Heart left ventricle (tissue), 16 donors: Measurements from ENCODE around the gene LEP. TPM values are rescaled to one million over a fixed set of nuclear protein-coding genes. Genes with fewer than 3 reads are reported as not detected.

Experiments used
- ATAC-seq, 4 donors: fragments of 200-7000 bp; cut with Tn5 transposase; one replicate each; pipeline ENCODE4 v1.9.1; 2020 to 2022; ENCODE audit warnings: moderate library complexity in 4 of 4, mild to moderate bottlenecking in 3 of 4, moderate number of reproducible peaks in 1 of 4
- DNase-seq, 5 donors: peaks; one replicate each; pipeline ENCODE4 v3.0.0-alpha.2; 2020
- H3K27ac ChIP-seq, 12 donors: fragments of 200-600 bp; sonication (generic) in 4 of 12; one replicate each; pipeline versions ENCODE4 v1.5.0 to v1.8.0; 2016 to 2022; ENCODE audit warnings: mild to moderate bottlenecking in 2 of 12
- H3K27me3 ChIP-seq, 9 donors: fragments of 200-600 bp; sonication (generic) in 2 of 9; one replicate each; pipeline versions ENCODE4 v1.5.1 to v1.8.0; 2016 to 2022; ENCODE audit warnings: mild to moderate bottlenecking in 3 of 9
- H3K36me3 ChIP-seq, 9 donors: fragments of 200-600 bp; sonication (generic) in 2 of 9; one replicate each; pipeline versions ENCODE4 v1.5.0 to v1.8.0; 2018 to 2022; ENCODE audit warnings: mild to moderate bottlenecking in 2 of 9
- H3K4me1 ChIP-seq, 12 donors: fragments of 200-600 bp; sonication (generic) in 4 of 12; one replicate each; pipeline versions ENCODE4 v1.5.0 to v1.8.0; 2016 to 2022; ENCODE audit warnings: mild to moderate bottlenecking in 3 of 12
- H3K4me3 ChIP-seq, 12 donors: fragments of 200-600 bp; sonication (generic) in 4 of 12; one replicate each; pipeline versions ENCODE4 v1.5.0 to v1.8.0; 2017 to 2022; ENCODE audit warnings: mild to moderate bottlenecking in 9 of 12, moderate library complexity in 4 of 12
- H3K9me3 ChIP-seq, 12 donors: fragments of 200-600 bp; sonication (generic) in 4 of 12; one replicate each; pipeline versions ENCODE4 v1.5.0 to v1.8.0; 2016 to 2022; ENCODE audit warnings: mild to moderate bottlenecking in 1 of 12
- POLR2A ChIP-seq, 2 donors: fragments of 450-650 bp; IDR thresholded peaks; one replicate each; pipeline ENCODE4 v1.6.1; 2017; ENCODE audit warnings: antibody characterized with exemption in 2 of 2, mild to moderate bottlenecking in 2 of 2, moderate library complexity in 2 of 2
- WGBS, 4 donors: extraction: QIAGEN DNeasy Blood & Tissue Kit in 2 of 4; methylation state at CpG; one replicate each; pipeline versions ENCODE4 v1.1.5 to v1.1.7; 2013 to 2018; 5-methylcytosine and 5-hydroxymethylcytosine counted together
- intact Hi-C, 10 donors: fragments of 100-400 bp; cut with DNase I; formaldehyde crosslinking; loops; one replicate each; pipeline versions ENCODE4 v1.11.1 to v1.14.2; 2022
- polyA plus RNA-seq, 2 donors: library from polyadenylated mRNA; stranded (reverse); fragments of 200-250 nt; gene quantifications; one replicate each; pipeline ENCODE4 v1.2.3, GENCODE V29; 2013
- total RNA-seq, 9 donors: library from RNA; depleted of rRNA in 2 of 9; stranded (reverse); fragments of >200 nt in 2 of 9; fragmentation: NEBNext Ultra II Directional in 3 of 9; extraction: Animal tissue kit (Norgen Biotek cat#: 25700) in 3 of 9; gene quantifications; one replicate each; pipeline versions ENCODE4 v1.1.0 to v1.2.4, GENCODE V29; 2016 to 2023
- TF ChIP-seq, protein P1 (sequence below), 12 donors: fragments of 200-600 bp; sonication (generic) in 4 of 12; IDR thresholded peaks; one replicate each; pipeline versions ENCODE4 v1.5.0 to v1.8.0; 2018 to 2022; ENCODE audit warnings: antibody characterized with exemption in 12 of 12, mild to moderate bottlenecking in 5 of 12
- donor health status: ischemic (EF 13 %, LVEDD 7.1; RV severe dilation, severe dysfunction).
- donor health status: healthy with polysubstance abuse.
- donor health status: DM: no; HTN: yes; CAD: no.
- donor health status: DM: no; HTN: no; CAD: no.
- donor health status: ischemic (EF 25% LVEDD 6.9; RV normal size, moderate dysfunction).
- donor health status: ischemic (EF 25% LVEDD 5.7; RV mildly dilated, moderate dysfunction).
- donor health status: healthy.
- donor health status: DM: yes; HTN: yes; CAD: no.
- donor health status: ischemic (EF 35%, LVEDD 5.7; RV mildly dilated, moderate dysfunction).
- donor health status: nonischemic (EF 11% LVEDD 7.7; RV severe dilation, severe dysfunction).
- donor health status: DM: yes; HTN: yes; CAD: no.
- donor health status: PGD.
- donor health status: ischemic (EF 29% LVEDD 5.4; RV normal size, mild dysfunction).
- donor health status: nonischemic (EF 23%, LVEDD 6.1; RV moderate dilation, normal function).

The LEP gene
- total and polyA plus RNA-seq, 11 donors = 0.12 to 8.4 (median 0.36) TPM; not detected in 3

DNA sequence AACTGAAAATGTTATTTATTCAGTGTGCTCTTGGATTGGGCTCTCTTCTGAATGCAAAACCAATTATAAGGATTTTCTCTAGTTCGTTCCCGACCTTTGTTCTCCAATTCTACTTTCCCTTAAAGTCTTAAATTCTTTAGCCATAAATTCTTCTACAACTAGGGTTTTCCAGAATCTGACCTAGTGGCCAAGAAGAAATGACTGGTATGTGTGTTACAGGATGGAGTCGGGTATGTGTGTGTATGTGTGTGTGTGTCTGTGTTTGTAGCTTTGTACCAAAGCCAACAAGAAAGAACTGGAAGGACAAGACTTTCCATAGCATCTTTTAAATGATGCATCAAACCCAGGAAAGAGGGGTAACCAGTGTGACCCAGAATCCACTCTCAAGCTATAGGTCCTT is 25.8 kb upstream of the LEP start:
- Histone ChIP-seq H3K4me3 (no peak overlapping the region), H3K27ac (no peak overlapping the region), H3K9me3 (no peaks in the 10 kb centered on the region), H3K27me3 (peaks cover 0 to 37% (median 6%) of the 10 kb centered on the region in 9 donors), H3K4me1 (peaks cover 0 to 13% (median 0%) of the 10 kb centered on the region in 12 donors), H3K36me3 (no peaks in the 10 kb centered on the region)
- DNase-seq (no peak), ATAC-seq (no peak)
- intact Hi-C loops = loop anchor here in 2 of 10 donors (10.0 kb wide), 2 partner anchors 180 to 660 kb away; partner anchors contain the start of gene LRRC4 (in 1 of the 2)
- WGBS, 4 donors = 71 to 75% (median 73%) methylated on average over 3 of the region's 3 CpGs
- TF ChIP-seq POLR2A (IDR thresholded peaks at IDR 0.05) = no peak
- TF ChIP-seq, protein P1, sequence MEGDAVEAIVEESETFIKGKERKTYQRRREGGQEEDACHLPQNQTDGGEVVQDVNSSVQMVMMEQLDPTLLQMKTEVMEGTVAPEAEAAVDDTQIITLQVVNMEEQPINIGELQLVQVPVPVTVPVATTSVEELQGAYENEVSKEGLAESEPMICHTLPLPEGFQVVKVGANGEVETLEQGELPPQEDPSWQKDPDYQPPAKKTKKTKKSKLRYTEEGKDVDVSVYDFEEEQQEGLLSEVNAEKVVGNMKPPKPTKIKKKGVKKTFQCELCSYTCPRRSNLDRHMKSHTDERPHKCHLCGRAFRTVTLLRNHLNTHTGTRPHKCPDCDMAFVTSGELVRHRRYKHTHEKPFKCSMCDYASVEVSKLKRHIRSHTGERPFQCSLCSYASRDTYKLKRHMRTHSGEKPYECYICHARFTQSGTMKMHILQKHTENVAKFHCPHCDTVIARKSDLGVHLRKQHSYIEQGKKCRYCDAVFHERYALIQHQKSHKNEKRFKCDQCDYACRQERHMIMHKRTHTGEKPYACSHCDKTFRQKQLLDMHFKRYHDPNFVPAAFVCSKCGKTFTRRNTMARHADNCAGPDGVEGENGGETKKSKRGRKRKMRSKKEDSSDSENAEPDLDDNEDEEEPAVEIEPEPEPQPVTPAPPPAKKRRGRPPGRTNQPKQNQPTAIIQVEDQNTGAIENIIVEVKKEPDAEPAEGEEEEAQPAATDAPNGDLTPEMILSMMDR (IDR thresholded peaks at IDR 0.05) = no peak

DNA sequence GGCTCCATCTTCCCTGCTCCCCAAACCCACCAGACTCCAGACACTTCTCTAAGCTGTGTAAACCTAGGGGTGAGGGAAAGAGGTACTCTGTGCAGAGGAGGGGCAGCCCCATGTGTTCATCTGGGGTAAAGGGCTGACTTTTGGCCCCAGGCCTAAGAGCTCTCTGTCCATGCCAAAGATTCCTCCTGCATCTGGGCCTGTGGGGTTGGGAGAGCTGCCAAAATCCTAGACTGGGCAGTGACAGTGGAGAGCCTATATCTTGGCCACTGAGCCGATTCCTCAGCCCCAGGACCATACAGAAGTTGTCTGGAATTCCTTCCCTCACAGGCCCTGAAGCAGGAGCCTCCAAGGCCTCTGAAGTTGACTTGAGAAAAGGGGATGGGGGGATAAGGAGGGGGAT is 25.3 kb upstream of the LEP start:
- Histone ChIP-seq H3K4me1 (peaks cover 0 to 13% (median 0%) of the 10 kb centered on the region in 12 donors), H3K36me3 (no peaks in the 10 kb centered on the region), H3K9me3 (no peaks in the 10 kb centered on the region), H3K27ac (no peak overlapping the region), H3K4me3 (no peak overlapping the region), H3K27me3 (peaks cover 0 to 36% (median 2%) of the 10 kb centered on the region in 9 donors)
- 15 to 33% (median 24%) methylated on average over 1 of the region's 1 CpG for WGBS, 4 donors
- peak in 1 of 4 donors; percentile 42 for ATAC-seq
- intact Hi-C loops = loop anchor here in 2 of 10 donors (10.0 kb wide), 2 partner anchors 181 to 661 kb away; partner anchors contain the start of gene LRRC4 (in 1 of the 2)
- DNase-seq = peak in 1 of 5 donors; percentile 29
- TF ChIP-seq, protein P1 (IDR thresholded peaks at IDR 0.05) = no peak
- TF ChIP-seq POLR2A (IDR thresholded peaks at IDR 0.05) = no peak

GRCh38 chr7:128217030-128217805 is 23.9 kb upstream of the LEP start:
- Histone ChIP-seq H3K4me3 (no peak overlapping the region), H3K4me1 (peaks cover 0 to 20% (median 0%) of the 10 kb centered on the region in 12 donors), H3K27me3 (peaks cover 0 to 31% (median 0%) of the 10 kb centered on the region in 9 donors), H3K9me3 (no peaks in the 10 kb centered on the region), H3K27ac (peak overlapping the region in 1 of 12 donors; percentile 52), H3K36me3 (no peaks in the 10 kb centered on the region)
- DNase-seq (peak in 2 of 5 donors; percentile 29 to 38), ATAC-seq (peak in 1 of 4 donors; percentile 27)
- intact Hi-C loops = loop anchor here in 2 of 10 donors (10.0 kb wide), 2 partner anchors 182 to 662 kb away; partner anchors contain the start of gene LRRC4 (in 1 of the 2)
- TF ChIP-seq, protein P1 (IDR thresholded peaks at IDR 0.05) = no peak
- TF ChIP-seq POLR2A (IDR thresholded peaks at IDR 0.05) = no peak
- 81 to 87% (median 84%) methylated on average over 12 of the region's 12 CpGs for WGBS, 4 donors

DNA sequence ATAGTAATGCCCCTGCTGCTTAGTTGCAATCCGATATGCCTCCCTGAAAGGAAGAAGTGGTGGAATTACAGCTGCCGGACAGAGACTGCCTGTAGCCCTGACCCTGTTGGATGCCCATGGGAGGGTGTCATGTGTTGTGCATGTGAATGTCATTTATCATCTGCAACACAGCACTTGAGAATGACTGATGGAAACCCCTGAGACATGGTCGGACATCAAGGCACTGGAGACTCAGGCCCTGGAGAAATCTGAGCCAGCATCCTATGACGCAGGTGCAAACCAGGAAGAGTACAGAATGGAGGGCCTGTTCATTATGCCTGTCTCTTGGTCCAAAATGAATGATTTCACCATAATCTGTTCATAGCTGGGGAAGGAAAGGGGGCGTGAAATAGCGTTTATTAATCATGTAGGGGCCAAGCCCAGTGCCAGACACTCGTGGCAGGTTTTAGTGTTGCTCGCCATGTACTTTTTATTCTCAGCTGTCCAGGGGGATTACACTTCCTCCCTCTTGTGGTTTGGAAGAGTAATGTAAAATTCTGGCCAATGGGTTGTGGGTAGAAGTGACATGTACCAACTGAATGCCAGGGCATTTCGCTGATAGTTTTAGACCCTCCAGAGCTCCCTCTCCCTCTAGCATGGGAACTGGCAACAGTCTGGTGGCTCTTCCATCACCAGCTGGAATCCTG is 23.0 kb upstream of the LEP start:
- H3K27ac ChIP-seq = no peak overlapping the region
- no peak for TF ChIP-seq POLR2A (IDR thresholded peaks at IDR 0.05)
- TF ChIP-seq, protein P1 (IDR thresholded peaks at IDR 0.05) = no peak
- WGBS, 4 donors = 68 to 75% (median 70%) methylated on average over 9 of the region's 9 CpGs
- H3K4me1 ChIP-seq = peaks cover 0 to 27% (median 0%) of the 10 kb centered on the region in 12 donors
- H3K9me3 ChIP-seq = no peaks in the 10 kb centered on the region
- ATAC-seq = no peak
- H3K4me3 ChIP-seq = no peak overlapping the region
- intact Hi-C loops = loop anchor here in 2 of 10 donors (10.0 kb wide), 2 partner anchors 183 to 663 kb away; partner anchors contain the start of gene LRRC4 (in 1 of the 2)
- peaks cover 0 to 35% (median 0%) of the 10 kb centered on the region in 9 donors for H3K27me3 ChIP-seq
- H3K36me3 ChIP-seq = no peaks in the 10 kb centered on the region
- DNase-seq = no peak
